Activated gamma-delta T cell treated with Interleukin-2 at 50 U/mL for 16 hours (primary cell): ENCODE results near the gene SYNGR1.

ENCODE experiments used
- DNase-seq: peaks from one replicate; pipeline ENCODE4 v3.0.0-alpha.2; 2020

The SYNGR1 gene

GRCh38 chr22:39374801-39375200 is 25.0 kb downstream of the SYNGR1 start:
- DNase-seq = no peak

- DNase-seq = no peak
Observed at GRCh38 chr22:39375646-39376045, 25.9 kb downstream of the SYNGR1 start.

GRCh38 chr22:39379756-39380730 is 30.3 kb downstream of the SYNGR1 start:
- DNase-seq = no peak

- DNase-seq = no peak
Observed at GRCh38 chr22:39381009-39381755, 31.4 kb downstream of the SYNGR1 start.

DNA sequence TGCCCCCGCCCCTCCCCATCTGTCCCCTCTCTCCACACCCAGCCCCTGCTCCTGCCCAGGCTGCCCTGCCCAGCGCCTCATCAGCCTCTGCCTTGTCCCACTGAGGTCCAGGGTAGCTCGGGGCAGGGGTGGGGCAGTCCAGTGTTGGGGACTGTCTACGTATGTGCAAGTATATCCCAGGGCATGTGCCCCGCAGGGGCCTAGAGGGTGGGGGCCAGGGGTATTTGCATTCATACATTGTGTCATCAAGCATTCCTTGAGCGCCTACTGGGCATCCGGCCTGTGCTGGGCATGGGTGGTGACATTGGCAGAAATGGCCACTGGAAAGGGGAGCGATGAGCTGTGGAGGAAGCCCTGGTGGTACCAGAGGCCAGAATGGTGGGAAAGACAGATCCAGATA is 32.1 kb downstream of the SYNGR1 start:
- no peak for DNase-seq

GRCh38 chr22:39382410-39382809 is 32.6 kb downstream of the SYNGR1 start:
- DNase-seq = no peak

GRCh38 chr22:39383841-39384625 is 34.2 kb downstream of the SYNGR1 start:
- DNase-seq = no peak

DNA sequence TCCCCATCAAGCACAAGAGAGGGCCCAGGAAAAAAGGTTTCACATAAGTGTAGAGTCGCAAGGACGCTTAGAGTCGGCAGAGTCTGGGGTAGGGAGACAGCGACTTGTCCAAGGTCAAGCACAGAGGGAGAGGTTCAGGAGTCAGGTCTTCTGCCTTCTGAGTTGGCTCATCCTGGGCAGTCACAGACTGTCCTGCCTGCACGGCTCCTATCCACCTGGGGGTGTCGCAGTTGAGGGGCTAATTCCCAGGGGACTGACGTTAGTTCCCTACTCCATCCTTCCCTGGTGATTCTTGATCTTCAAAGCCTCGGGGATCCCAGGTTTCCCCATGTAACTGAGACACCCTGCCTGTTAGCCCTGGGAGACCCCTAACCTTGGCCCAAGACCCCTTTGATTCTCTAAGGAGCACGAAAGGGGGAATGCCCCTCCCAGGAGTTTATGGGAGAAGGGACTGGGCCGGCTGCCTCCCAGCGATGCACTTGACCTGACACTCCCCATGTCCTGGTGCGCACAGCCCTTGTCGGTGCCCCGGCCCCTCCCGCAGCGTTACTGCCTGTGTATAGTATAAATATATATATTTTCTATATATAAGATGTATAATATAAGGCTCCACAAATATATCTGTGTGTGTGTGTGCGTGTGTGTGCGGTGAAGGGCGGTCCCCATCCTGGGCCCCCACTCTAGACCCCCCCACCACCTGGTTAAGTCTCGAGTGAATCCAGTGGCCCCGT is 35.1 kb downstream of the SYNGR1 start:
- no peak for DNase-seq

- peak; percentile 80 for DNase-seq
Observed at GRCh38 chr22:39388261-39389011, 38.6 kb downstream of the SYNGR1 start.

DNA sequence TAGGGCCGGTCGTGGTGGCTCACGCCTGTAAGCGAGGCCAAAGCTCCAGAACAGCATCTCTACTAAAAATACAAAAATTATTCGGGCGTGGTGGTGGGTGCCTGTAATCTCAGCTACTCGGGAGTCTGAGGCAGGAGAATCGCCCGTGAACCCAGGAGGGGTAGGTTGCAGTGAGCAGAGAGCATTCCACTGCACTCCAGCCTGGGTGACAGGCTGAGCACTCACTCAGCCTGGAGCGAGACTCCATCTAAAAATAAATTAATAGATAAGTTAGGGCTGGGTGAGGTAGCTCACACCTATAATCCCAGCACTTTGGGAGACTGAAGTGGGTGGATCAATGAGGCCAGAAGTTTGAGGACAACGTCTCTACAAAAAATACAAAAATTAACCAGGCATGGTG is 39.6 kb downstream of the SYNGR1 start:
- DNase-seq = no peak

GRCh38 chr22:39392341-39392948 is 42.7 kb downstream of the SYNGR1 start:
- DNase-seq = no peak

DNA sequence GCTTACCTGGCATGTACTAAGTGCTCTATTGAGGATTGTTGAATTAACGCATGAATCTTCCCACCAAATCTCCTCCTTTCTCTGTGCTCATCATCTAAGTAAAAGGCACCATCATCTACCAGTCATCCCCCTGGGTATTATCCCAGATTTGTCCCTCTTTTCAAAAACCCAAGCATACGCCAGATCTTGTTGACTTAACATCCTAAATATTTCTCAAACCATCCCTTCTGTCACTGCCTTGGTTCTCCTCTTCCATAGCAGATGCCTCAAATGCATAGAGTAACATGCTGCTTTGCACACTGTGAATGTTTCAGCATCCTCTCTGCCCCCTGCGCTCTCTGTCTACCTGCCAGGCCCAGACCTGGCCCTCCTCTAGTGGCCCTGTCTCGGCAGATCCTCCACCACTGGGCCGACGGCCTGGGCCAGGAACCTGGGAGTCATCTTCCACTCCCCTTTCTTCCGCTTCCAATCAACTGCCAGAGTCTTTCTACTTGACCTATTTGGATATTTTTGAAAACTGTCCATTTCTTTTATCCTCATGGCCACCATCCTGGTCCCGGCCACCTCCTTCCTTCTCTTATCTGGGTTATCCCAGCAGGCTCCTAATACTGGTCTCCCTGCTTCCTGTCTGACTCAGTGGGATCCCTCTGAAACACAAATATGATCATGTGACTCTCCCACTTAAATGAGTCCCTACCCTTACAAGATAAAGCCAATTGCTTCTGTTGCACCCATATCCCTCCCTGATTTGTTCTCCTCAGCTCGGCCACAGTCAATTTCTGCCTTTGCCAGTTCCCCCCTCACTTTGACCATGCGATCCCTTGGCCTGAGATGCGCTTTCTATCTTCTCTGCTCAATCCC is 46.4 kb downstream of the SYNGR1 start:
- no peak for DNase-seq

DNA sequence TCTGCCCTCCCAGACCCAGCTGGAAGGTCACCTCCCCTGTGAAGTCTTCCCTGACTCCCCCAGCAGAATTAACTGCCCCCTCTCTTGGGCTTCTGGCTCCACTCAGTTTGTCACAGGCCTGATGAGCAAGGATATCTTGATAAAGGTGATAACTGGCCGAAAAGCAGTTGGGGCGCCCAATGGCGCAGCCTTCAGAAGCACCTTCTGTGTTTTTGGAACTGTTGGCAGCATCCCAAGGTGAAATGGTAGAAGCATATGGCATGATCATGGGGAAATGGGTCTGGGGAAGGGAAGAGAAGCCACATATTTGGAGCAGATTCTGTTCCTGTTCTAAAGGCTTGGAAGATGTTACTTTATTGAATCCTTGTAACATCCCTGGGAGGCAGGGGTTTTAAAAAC is 47.0 kb downstream of the SYNGR1 start:
- DNase-seq = no peak

- DNase-seq = no peak
Observed at GRCh38 chr22:39401301-39401631, 51.5 kb downstream of the SYNGR1 start.

DNA sequence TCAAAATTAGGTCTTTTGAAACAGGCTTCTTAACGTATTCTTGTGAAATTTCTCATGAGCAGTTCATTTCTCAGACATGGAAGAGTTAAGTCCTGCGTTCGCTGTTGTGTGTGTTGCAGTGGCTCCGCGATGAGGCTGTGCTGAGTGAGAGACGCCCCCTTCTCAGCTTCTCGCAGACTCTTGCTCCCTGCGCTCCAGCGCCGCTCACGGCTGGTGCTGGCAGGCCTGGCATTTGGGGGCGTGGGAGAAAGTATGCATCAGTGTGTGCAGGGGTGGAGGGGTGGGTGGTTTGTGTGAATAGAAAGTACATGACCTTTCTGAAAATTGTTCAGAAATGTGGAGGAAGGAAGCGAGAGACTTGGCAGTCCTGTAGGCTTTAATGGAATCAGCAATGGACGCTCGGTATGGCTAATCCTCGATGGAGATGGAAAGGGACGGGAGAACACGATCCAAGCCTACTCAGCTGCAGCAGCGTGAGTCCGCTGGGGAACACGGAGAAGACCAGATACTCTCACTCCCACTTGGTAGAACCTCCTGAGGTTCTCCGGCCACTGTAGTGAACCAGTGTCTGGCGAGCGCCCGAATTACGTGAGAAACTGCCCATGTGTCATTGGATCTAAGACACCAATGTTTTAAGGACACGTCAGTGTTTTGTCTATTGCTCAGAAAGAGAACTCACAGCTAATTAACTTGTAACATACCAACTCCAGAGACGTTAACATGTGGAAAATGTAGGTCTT is 55.7 kb downstream of the SYNGR1 start:
- no peak for DNase-seq

DNA sequence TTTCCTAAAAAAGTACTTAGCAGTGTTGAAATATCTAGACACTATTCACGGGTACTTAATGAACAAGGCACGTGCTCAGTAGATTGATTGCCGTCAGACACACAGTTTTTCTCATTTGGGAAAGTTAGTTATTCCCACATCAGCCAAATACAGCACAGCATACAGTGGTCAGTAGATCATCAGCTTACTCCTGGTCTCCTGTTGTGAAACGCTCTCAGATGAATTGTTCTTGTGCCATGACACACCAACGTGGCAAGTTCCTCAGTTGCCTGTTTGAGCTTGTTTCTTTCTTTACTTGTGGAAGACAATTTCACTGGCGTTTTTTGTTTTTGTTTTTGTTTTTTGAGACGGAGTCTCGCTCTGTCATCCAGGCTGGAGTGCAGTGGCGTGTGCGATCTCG is 58.4 kb downstream of the SYNGR1 start:
- DNase-seq = no peak

DNA sequence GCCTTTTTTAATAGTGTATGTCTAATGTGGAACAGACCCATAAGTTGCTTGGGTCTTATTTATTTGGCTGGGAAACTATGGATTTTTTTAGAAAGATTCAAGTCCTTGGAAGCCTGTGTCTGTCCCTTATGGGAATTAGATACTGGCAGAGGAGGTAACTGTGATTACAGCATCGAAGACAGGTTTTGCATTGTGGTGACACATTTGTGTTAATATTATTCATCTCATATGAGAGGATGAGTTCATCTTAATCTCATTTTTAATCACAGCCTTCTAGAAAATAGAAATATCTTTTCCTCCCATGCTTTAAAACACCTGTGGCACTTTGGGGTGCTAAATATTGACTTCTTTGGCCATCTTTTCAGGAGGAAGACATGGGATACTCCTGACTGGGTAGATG is 59.0 kb downstream of the SYNGR1 start:
- no peak for DNase-seq

- no peak for DNase-seq
Observed at GRCh38 chr22:39409516-39410029, 59.8 kb downstream of the SYNGR1 start.

GRCh38 chr22:39410264-39410663 is 60.5 kb downstream of the SYNGR1 start:
- DNase-seq = no peak
